Lower lobe of right lung (tissue), 2 donors: ENCODE results near the gene HTT. TPM values are rescaled to one million over a fixed set of nuclear protein-coding genes. Genes with fewer than 3 reads are reported as not detected.

Experiments used
- ATAC-seq, 2 donors: fragments of 200-7000 bp; cut with Tn5 transposase; one replicate each; pipeline ENCODE4 v1.9.1; 2020 to 2022; ENCODE audit warnings: mild to moderate bottlenecking in 2 of 2, moderate library complexity in 2 of 2
- DNase-seq: peaks from one replicate; pipeline ENCODE4 v3.0.0-alpha.2; 2020
- H3K27ac ChIP-seq: fragments of 200-600 bp; one replicate; pipeline ENCODE4 v1.8.0; 2022
- H3K27me3 ChIP-seq: fragments of 200-600 bp; one replicate; pipeline ENCODE4 v1.8.0; 2022; ENCODE audit warnings: low read depth
- H3K36me3 ChIP-seq: fragments of 200-600 bp; one replicate; pipeline ENCODE4 v1.8.0; 2022; ENCODE audit warnings: mild to moderate bottlenecking
- H3K4me1 ChIP-seq: fragments of 200-600 bp; one replicate; pipeline ENCODE4 v1.8.0; 2022
- H3K4me3 ChIP-seq: fragments of 200-600 bp; one replicate; pipeline ENCODE4 v1.8.0; 2022; ENCODE audit warnings: mild to moderate bottlenecking
- H3K9me3 ChIP-seq: fragments of 200-600 bp; one replicate; pipeline ENCODE4 v1.8.0; 2022
- CTCF ChIP-seq: fragments of 200-600 bp; IDR thresholded peaks from one replicate; pipeline ENCODE4 v1.8.0; 2022; ENCODE audit warnings: antibody characterized with exemption, mild to moderate bottlenecking
- intact Hi-C: fragments of 100-400 bp; cut with DNase I; formaldehyde crosslinking; loops from one replicate; pipeline ENCODE4 v1.11.0; 2022
- total RNA-seq: library from RNA; stranded (reverse); fragmentation: NEBNext Ultra II Directional; extraction: Animal tissue kit (Norgen Biotek cat#: 25700); gene quantifications from one replicate; pipeline ENCODE4 v1.2.1, GENCODE V29; 2021
- donor health status: DM: no; HTN: yes; CAD: no; lungs with severe emphysema.

HTT gene
- total RNA-seq, 1 donor from 2014 or later, result 73.1 TPM

DNA sequence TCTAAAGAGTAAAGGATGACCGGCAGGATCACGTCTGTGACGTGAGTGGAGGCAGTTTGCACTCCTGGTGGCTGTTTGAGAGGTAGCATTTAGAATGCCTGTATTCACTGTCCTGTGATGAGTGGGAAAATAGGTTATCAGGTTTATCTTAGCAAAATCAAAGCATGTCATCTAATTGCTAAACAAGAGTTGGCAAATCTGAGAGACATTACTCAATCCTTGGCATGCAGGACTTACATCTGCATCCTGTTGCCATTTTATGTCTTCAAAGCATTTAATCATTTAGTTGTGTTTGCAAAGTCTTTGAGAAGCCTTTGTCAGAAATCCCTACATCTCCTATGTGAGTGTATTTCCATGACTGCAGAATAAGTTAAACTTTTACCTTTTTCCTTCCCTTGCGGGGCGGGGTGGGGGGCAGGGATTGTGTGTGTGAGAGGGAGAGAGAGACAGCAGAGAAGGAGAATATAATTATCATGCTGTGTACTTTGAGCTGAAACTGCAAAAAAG is 133.1 kb downstream of the HTT start:
- ATAC-seq, result no peak
- TF ChIP-seq CTCF, result no peak

DNA sequence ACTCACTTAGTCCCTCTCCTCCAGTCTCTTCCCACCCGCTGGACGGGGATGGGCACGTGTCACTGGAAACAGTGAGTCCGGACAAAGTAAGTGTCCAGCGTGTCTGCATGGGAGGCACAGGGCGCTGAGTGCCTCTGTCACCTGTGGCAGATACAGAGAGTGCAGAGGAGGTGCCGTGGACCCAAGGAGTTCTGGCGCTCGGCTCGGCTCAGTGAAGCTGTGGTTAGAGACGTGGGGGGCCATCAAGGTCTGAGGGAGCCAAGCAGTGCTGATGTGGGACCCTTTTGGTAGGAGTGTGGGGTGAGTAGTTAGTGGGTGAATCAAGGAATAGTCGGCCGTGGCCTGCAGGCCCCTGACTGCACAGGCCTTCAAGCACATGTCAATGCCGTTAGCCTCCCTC is 134.3 kb downstream of the HTT start:
- ATAC-seq (no peak), DNase-seq (no peak)
- Histone ChIP-seq H3K36me3 (peaks cover 93% of the 10 kb centered on the region), H3K9me3 (no peaks in the 10 kb centered on the region), H3K27me3 (no peaks in the 10 kb centered on the region), H3K4me3 (no peak overlapping the region), H3K27ac (no peak overlapping the region), H3K4me1 (peaks cover 29% of the 10 kb centered on the region)
- intact Hi-C loops, result no loop called here
- TF ChIP-seq CTCF, result no peak

More for the DNA sequence above, 133.1 kb downstream of the HTT start:
- intact Hi-C loops, result no loop called here
- no peak overlapping the region for H3K4me3 ChIP-seq
- H3K27ac ChIP-seq, result no peak overlapping the region
- peaks cover 82% of the 10 kb centered on the region for H3K36me3 ChIP-seq
- H3K27me3 ChIP-seq, result no peaks in the 10 kb centered on the region
- H3K9me3 ChIP-seq, result no peaks in the 10 kb centered on the region
- no peak for DNase-seq
- peaks cover 38% of the 10 kb centered on the region for H3K4me1 ChIP-seq

DNA sequence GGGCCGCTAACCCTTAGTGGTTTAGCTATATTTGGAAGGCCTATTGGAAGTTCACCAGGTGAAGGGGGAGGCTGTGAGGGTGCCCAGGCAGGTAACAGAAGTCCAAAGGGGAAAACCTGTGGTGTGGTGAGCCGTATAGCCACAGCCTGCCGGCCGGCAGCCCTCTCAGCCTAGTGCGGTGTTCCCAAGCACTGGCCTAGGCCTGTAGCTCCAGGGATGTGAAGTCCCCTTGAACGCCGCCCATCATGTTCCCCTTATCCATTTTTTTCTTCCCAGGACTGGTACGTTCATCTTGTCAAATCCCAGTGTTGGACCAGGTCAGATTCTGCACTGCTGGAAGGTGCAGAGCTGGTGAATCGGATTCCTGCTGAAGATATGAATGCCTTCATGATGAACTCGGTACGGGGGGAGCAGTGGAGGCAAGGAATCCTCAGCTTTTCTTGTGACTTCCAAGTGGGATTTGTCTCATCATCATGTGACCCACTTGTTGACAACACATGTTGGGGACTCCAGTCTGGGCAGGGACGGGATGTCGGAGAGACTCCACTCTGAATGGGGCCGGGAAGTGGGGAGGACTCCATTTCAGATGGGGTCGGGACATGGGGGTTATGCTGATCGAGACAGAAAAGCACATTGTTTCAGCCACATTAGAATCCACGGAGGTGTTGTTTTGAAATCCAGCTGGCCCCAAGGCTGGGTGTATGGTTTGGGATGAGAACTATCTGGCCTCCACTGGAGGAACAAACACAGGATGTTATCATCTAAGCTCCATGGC is 135.3 kb downstream of the HTT start:
- H3K4me1 ChIP-seq, result peaks cover 23% of the 10 kb centered on the region
- no peak overlapping the region for H3K27ac ChIP-seq
- intact Hi-C loops, result no loop called here
- DNase-seq (no peak), ATAC-seq (no peak)
- no peak overlapping the region for H3K4me3 ChIP-seq
- no peak for TF ChIP-seq CTCF
- no peaks in the 10 kb centered on the region for H3K9me3 ChIP-seq
- H3K27me3 ChIP-seq, result no peaks in the 10 kb centered on the region
- peaks cover 93% of the 10 kb centered on the region for H3K36me3 ChIP-seq

DNA sequence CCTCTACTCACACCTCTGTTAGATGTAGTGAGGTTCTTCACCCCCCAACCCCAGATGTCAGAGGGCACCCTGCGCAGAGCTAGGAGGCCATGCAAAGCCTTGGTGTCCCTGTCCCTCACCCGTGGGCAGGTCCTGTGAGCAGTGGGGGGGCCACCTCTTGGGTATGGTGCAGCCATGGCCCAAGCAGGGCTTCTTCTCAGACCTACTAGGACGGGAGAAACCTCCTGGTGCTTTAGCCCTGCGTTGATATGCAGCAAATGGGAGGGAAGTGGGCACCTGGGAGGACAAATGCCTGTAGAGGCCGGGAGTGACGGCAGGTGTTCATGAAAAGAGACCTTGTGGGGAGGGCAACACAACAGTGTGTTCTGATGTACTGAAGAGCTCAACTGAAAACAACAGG is 136.0 kb downstream of the HTT start:
- ATAC-seq, result peak in 1 of 2 donors; percentile 11
- no peak overlapping the region for H3K4me3 ChIP-seq
- H3K27ac ChIP-seq, result no peak overlapping the region
- H3K9me3 ChIP-seq, result no peaks in the 10 kb centered on the region
- DNase-seq, result no peak
- TF ChIP-seq CTCF, result no peak
- H3K27me3 ChIP-seq, result no peaks in the 10 kb centered on the region
- peaks cover 19% of the 10 kb centered on the region for H3K4me1 ChIP-seq
- peaks cover 97% of the 10 kb centered on the region for H3K36me3 ChIP-seq
- intact Hi-C loops, result no loop called here

GRCh38 chr4:3211866-3212265 is 137.4 kb downstream of the HTT start:
- DNase-seq, result no peak
- H3K4me3 ChIP-seq, result no peak overlapping the region
- H3K36me3 ChIP-seq, result peaks cover 96% of the 10 kb centered on the region
- H3K9me3 ChIP-seq, result no peaks in the 10 kb centered on the region
- H3K27ac ChIP-seq, result no peak overlapping the region
- intact Hi-C loops, result no loop called here
- TF ChIP-seq CTCF, result no peak
- H3K4me1 ChIP-seq, result peaks cover 16% of the 10 kb centered on the region
- H3K27me3 ChIP-seq, result no peaks in the 10 kb centered on the region
- no peak for ATAC-seq
